ENCODE data around the gene ANKRD34C. TPM values are rescaled to one million over a fixed set of nuclear protein-coding genes. Genes with fewer than 3 reads are reported as not detected.

ANKRD34C gene
- total and polyA plus RNA-seq, 8 donors: 0.03 TPM; not detected in 7

- H3K36me3 ChIP-seq: no peaks in the 10 kb centered on the region
- no peaks in the 10 kb centered on the region for H3K4me1 ChIP-seq
- intact Hi-C loops (cut with DNase I): no loop called here
- H3K27ac ChIP-seq: no peak overlapping the region
- no peak for DNase-seq
- no peak overlapping the region for H3K4me3 ChIP-seq
- no peak for TF ChIP-seq CTCF (IDR thresholded peaks at IDR 0.05)
- H3K27me3 ChIP-seq: peaks cover 7 to 52% of the 10 kb centered on the region in 2 donors
- H3K9me3 ChIP-seq: no peaks in the 10 kb centered on the region
- no peak for ATAC-seq
Measured at GRCh38 chr15:79299126-79299840, 16.8 kb downstream of the ANKRD34C start.

DNA sequence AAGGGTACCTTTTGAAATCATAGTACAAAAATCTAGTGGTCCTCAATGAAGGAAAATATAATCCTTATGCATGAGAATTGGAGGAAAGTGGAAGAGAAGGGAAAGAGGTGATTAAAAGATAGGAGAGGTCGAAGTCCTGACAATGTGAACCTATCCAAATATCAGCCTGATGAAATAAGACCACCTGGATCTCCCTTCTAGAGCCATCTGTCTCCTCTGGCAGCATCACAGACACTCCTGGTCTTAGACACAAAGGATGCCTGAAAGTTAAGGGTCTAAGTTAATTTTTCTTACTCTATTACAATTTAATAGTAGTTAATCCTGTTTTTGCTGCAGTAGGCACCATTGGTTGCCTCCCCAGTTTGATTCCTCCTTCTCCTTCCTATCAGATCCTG lies 17.3 kb downstream of the ANKRD34C start:
- intact Hi-C loops (cut with DNase I): no loop called here
- Histone ChIP-seq H3K36me3 (no peaks in the 10 kb centered on the region), H3K4me3 (no peak overlapping the region), H3K27me3 (peaks cover 7 to 56% of the 10 kb centered on the region in 2 donors), H3K27ac (no peak overlapping the region), H3K4me1 (no peaks in the 10 kb centered on the region), H3K9me3 (no peaks in the 10 kb centered on the region)
- ATAC-seq: no peak
- TF ChIP-seq CTCF (IDR thresholded peaks at IDR 0.05): no peak
- DNase-seq: no peak

DNA sequence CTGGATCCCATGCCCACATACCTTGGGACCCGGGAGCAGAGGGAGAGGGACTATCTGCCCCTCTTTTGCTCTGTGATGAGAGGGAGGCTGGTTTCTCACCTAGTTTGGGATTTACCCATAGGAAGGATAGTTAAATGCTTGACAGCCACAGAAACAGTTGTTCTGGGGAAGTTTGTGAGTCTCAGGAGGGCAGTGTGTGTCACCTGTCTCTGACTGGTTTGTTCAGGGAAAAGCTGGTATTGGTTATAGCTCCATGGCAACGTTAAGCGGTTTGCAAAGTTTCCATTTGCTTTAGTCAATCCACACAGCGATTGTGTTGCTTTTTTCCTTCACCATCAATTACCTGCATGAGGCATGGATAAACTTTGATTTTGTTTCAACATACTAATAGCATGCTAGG lies 24.7 kb downstream of the ANKRD34C start:
- DNase-seq: no peak
- no peak for TF ChIP-seq CTCF (IDR thresholded peaks at IDR 0.05)

GRCh38 chr15:79308874-79309273 lies 26.4 kb downstream of the ANKRD34C start:
- Histone ChIP-seq H3K9me3 (no peaks in the 10 kb centered on the region), H3K27me3 (peaks cover 5 to 81% of the 10 kb centered on the region in 2 donors), H3K27ac (no peak overlapping the region), H3K36me3 (peaks cover 0 to 3% of the 10 kb centered on the region in 2 donors), H3K4me1 (peaks cover 0 to 12% of the 10 kb centered on the region in 2 donors), H3K4me3 (no peak overlapping the region)
- DNase-seq (no peak), ATAC-seq (no peak)
- intact Hi-C loops (cut with DNase I): no loop called here
- no peak for TF ChIP-seq CTCF (IDR thresholded peaks at IDR 0.05)

More for the DNA sequence above, 24.7 kb downstream of the ANKRD34C start:
- Histone ChIP-seq H3K27ac (no peak overlapping the region), H3K9me3 (no peaks in the 10 kb centered on the region), H3K27me3 (peaks cover 5 to 89% of the 10 kb centered on the region in 2 donors), H3K36me3 (no peaks in the 10 kb centered on the region), H3K4me3 (no peak overlapping the region), H3K4me1 (peaks cover 0 to 10% of the 10 kb centered on the region in 2 donors)
- ATAC-seq: no peak
- intact Hi-C loops (cut with DNase I): no loop called here

GRCh38 chr15:79310612-79310984 lies 28.1 kb downstream of the ANKRD34C start:
- TF ChIP-seq CTCF (IDR thresholded peaks at IDR 0.05): no peak
- H3K27me3 ChIP-seq: peaks cover 5 to 63% of the 10 kb centered on the region in 2 donors
- intact Hi-C loops (cut with DNase I): no loop called here
- peaks cover 0 to 20% of the 10 kb centered on the region in 2 donors for H3K36me3 ChIP-seq
- H3K9me3 ChIP-seq: no peaks in the 10 kb centered on the region
- no peak overlapping the region for H3K27ac ChIP-seq
- H3K4me3 ChIP-seq: peak overlapping the region; percentile 73 to 75
- peak in 1 of 4 donors; percentile 17 for DNase-seq
- ATAC-seq: peak; percentile 14
- peaks cover 0 to 12% of the 10 kb centered on the region in 2 donors for H3K4me1 ChIP-seq

Data from left lung (tissue), 10 donors.